A673 (cell line): ENCODE measurements around the gene ACADVL.

Source experiments
- EZH2 ChIP-seq: fragments of 200-600 bp; sonication (generic); IDR thresholded peaks from 2 replicates; pipeline ENCODE4 v1.6.1; 2017; ENCODE audit warnings: borderline replicate concordance, low read depth, mild to moderate bottlenecking, mixed read lengths, antibody characterized with exemption, low read length; ENCODE audit not compliant: poor library complexity, severe bottlenecking
- TF ChIP-seq, protein P1 (sequence below): fragments of 300-800, 200-600 bp; sonication (generic); conservative IDR thresholded peaks from 2 replicates; pipeline ENCODE4 v1.5.1; 2017; ENCODE audit warnings: low read depth, mild to moderate bottlenecking, antibody characterized with exemption, low read length, moderate library complexity, mixed read lengths

DNA sequence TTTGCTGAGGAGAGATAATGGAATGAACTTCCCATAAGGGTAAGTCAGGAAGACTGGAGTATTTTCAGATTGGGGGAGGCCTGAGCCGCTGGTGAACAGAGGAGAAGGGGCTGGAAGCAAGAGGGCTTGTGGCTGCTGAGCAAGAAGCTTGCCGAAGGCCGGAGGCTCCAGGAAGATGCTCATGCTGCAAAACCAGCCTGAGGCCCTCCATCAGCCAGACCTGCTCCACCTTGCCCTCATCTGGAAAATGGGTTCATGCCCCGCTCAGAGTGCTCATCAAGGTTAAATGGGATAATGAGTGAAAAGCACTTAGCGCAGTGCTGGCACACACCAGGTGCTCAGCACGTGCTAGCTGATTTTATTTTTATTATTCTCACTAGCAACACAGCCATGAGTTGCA is 35.1 kb upstream of the ACADVL start:
- TF ChIP-seq, protein P1, sequence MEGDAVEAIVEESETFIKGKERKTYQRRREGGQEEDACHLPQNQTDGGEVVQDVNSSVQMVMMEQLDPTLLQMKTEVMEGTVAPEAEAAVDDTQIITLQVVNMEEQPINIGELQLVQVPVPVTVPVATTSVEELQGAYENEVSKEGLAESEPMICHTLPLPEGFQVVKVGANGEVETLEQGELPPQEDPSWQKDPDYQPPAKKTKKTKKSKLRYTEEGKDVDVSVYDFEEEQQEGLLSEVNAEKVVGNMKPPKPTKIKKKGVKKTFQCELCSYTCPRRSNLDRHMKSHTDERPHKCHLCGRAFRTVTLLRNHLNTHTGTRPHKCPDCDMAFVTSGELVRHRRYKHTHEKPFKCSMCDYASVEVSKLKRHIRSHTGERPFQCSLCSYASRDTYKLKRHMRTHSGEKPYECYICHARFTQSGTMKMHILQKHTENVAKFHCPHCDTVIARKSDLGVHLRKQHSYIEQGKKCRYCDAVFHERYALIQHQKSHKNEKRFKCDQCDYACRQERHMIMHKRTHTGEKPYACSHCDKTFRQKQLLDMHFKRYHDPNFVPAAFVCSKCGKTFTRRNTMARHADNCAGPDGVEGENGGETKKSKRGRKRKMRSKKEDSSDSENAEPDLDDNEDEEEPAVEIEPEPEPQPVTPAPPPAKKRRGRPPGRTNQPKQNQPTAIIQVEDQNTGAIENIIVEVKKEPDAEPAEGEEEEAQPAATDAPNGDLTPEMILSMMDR: no peak
- TF ChIP-seq EZH2: no peak
